HG02938 (cell line): Measurements from ENCODE around the gene TPI1.
A peak's percentile ranks its signal among the peaks of the same experiment; 100 is the strongest.
"Not testable (repeated sequence)": the region's sequence is repeated elsewhere in the genome, so short reads cannot be mapped to it uniquely, and the experiment has no call there.

Source experiments
- ATAC-seq: cut with Tn5 transposase; IDR thresholded peaks from one replicate; pipeline ENCODE4 v1.9.1; 2021; ENCODE audit warnings: mild to moderate bottlenecking, moderate library complexity; ENCODE audit not compliant: unreplicated experiment

Gene TPI1

GRCh38 chr12:6846316-6846869 lies 20.9 kb upstream of the TPI1 start:
- ATAC-seq, result no peak

GRCh38 chr12:6847676-6848075 lies 19.7 kb upstream of the TPI1 start:
- no peak for ATAC-seq

- ATAC-seq, result no peak
Measured at GRCh38 chr12:6849427-6849826, 17.9 kb upstream of the TPI1 start.

- ATAC-seq, result no peak
Measured at GRCh38 chr12:6849976-6850560, 17.3 kb upstream of the TPI1 start.

- ATAC-seq, result no peak
Measured at GRCh38 chr12:6850796-6851152, 16.6 kb upstream of the TPI1 start.

- ATAC-seq, result peak; percentile 46
Measured at GRCh38 chr12:6851153-6851920, 16.0 kb upstream of the TPI1 start, which contains the start of gene CDCA3. CDCA3 (minus strand) TSS chr12:6851286; CDS start chr12:6850952, 334 bp downstream.

GRCh38 chr12:6851921-6852650 lies 15.2 kb upstream of the TPI1 start, which contains the start of gene USP5:
USP5 (plus strand) TSS chr12:6852150; CDS start chr12:6852180, 30 bp downstream.
- ATAC-seq, result peak; percentile 72

- ATAC-seq, result no peak
Measured at GRCh38 chr12:6852651-6853354, 14.5 kb upstream of the TPI1 start.

- no peak for ATAC-seq
Measured at GRCh38 chr12:6853626-6854025, 13.7 kb upstream of the TPI1 start.

- ATAC-seq, result no peak
Measured at GRCh38 chr12:6854036-6854435, 13.3 kb upstream of the TPI1 start.

GRCh38 chr12:6855322-6855721 lies 12.0 kb upstream of the TPI1 start:
- ATAC-seq, result no peak

GRCh38 chr12:6858799-6859198 lies 8.5 kb upstream of the TPI1 start:
- ATAC-seq, result no peak

GRCh38 chr12:6860116-6860515 lies 7.2 kb upstream of the TPI1 start:
- ATAC-seq, result no peak

GRCh38 chr12:6860942-6861341 lies 6.4 kb upstream of the TPI1 start:
- no peak for ATAC-seq

GRCh38 chr12:6861391-6861790 lies 5.9 kb upstream of the TPI1 start:
- no peak for ATAC-seq

- ATAC-seq, result no peak
Measured at GRCh38 chr12:6863033-6863432, 4.3 kb upstream of the TPI1 start.

GRCh38 chr12:6863586-6864321 lies 3.6 kb upstream of the TPI1 start:
- no peak for ATAC-seq

GRCh38 chr12:6865307-6865706 lies 2.0 kb upstream of the TPI1 start:
- ATAC-seq, result not testable (repeated sequence)

- ATAC-seq, result no peak
Measured at GRCh38 chr12:6866163-6866919, 990 bp upstream of the TPI1 start.
